Colonic mucosa (tissue), 4 donors: ENCODE results near the gene GPC1. TPM values are rescaled to one million over a fixed set of nuclear protein-coding genes. Genes with fewer than 3 reads are reported as not detected.

Experiments
- DNase-seq: peaks from one replicate; pipeline ENCODE4 v3.0.0-alpha.2; 2020
- H3K27ac ChIP-seq: fragments of 200-600 bp; one replicate; pipeline ENCODE4 v1.8.0; 2021
- H3K27me3 ChIP-seq: fragments of 200-600 bp; one replicate; pipeline ENCODE4 v1.8.0; 2021
- H3K36me3 ChIP-seq: fragments of 200-600 bp; one replicate; pipeline ENCODE4 v1.8.0; 2021
- H3K4me1 ChIP-seq: fragments of 200-600 bp; one replicate; pipeline ENCODE4 v1.8.0; 2021; ENCODE audit warnings: mild to moderate bottlenecking
- H3K4me3 ChIP-seq: fragments of 200-600 bp; one replicate; pipeline ENCODE4 v1.8.0; 2021
- H3K9ac ChIP-seq, 2 donors: one replicate each; pipeline ENCODE4 v1.7.0; 2013; ENCODE audit warnings: control low read depth in 2 of 2, low read depth in 2 of 2, low read length in 2 of 2
- H3K9me3 ChIP-seq: fragments of 200-600 bp; one replicate; pipeline ENCODE4 v1.8.0; 2021
- intact Hi-C: fragments of 100-400 bp; cut with DNase I; formaldehyde crosslinking; loops from one replicate; pipeline ENCODE4 v1.14.1; 2022
- total RNA-seq, 2 donors: library from RNA; stranded (reverse); fragmentation: NEBNext Ultra II Directional in 1 of 2; extraction: Animal tissue kit (Norgen Biotek cat#: 25700) in 1 of 2; gene quantifications; one replicate each; pipeline ENCODE4 v1.2.1, GENCODE V29; 2021
- TF ChIP-seq, protein P1 (sequence below): fragments of 200-600 bp; IDR thresholded peaks from one replicate; pipeline ENCODE4 v1.8.0; 2022; ENCODE audit warnings: antibody characterized with exemption, mild to moderate bottlenecking
- donor health status: healthy.
- donor health status: DM: no; HTN: no; CAD: no.
- donor health status: DM: no; HTN: no; CAD: no.

Gene GPC1
- total RNA-seq, 2 donors from 2014 or later, result 19.0 to 23.1 TPM

DNA sequence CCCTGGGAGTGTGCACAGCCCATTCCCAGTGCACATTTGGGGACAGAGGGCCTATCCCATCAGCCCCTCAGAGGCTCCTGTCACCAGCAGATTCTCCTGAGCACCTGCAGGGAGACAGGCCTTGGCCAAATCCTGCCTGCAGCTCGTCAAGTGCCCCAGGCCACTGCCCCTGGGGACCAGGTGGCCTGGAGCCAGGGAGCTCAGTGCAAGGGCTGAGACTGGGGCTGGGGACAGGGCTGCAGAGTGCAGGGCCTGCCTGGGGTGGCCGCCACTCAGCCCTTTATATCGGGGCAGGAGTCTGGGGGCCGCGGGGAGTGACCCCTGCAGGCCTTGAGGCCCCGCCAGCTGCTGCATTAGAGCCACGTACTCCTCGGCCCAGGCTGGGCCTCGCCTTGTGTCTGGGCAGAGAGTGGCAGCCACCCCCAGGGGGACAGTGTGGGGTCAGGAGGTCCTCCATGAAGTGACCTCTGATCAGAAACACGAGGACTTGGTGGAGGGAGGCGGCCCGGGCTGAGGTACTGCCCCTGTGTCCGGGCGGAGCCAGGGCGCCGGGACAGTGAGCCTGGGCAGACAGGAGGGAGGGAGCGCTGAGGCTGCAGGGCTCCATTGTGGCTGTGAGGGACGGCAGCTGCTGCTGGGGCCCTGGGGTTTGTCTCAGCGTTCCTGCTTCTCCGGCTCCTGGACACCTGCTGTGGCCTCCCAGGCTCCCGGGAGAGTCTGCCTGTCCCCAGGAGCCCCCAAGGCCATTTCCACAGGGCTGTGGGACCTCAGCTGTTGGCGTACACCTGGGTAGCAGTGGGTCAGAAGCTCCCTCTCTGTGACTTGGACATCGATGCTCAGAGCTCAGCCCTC, 24.2 kb downstream of the GPC1 start:
- DNase-seq, result no peak
- peaks cover 20% of the 10 kb centered on the region for H3K27me3 ChIP-seq

DNA sequence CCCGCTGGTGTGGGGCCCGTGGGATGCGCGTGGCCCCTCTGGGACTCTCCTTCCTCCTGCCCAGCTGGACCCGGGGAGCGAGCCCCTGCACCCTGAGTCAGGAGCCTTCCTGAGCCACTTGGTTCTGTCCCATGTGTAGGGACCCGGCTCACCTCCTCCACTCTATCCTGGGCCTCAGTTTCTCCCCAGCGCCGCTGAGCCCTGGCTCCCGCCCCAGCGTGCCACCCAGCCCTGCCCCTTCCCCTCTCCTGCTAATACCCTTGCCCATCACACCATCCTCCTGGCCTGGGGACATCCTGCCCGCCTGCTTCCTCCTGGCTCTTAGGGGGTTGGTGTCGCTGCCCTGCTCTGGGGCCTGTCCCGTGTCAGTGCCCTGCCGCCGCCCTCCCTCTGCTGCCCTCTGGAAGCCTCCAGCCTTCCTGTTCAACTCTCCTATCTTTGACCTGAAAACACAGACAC, 24.8 kb downstream of the GPC1 start:
- Histone ChIP-seq H3K4me1 (peaks cover 4% of the 10 kb centered on the region), H3K9ac (no peak overlapping the region), H3K27me3 (peaks cover 13% of the 10 kb centered on the region), H3K27ac (no peak overlapping the region), H3K4me3 (no peak overlapping the region), H3K36me3 (no peaks in the 10 kb centered on the region), H3K9me3 (no peaks in the 10 kb centered on the region)
- TF ChIP-seq, protein P1, sequence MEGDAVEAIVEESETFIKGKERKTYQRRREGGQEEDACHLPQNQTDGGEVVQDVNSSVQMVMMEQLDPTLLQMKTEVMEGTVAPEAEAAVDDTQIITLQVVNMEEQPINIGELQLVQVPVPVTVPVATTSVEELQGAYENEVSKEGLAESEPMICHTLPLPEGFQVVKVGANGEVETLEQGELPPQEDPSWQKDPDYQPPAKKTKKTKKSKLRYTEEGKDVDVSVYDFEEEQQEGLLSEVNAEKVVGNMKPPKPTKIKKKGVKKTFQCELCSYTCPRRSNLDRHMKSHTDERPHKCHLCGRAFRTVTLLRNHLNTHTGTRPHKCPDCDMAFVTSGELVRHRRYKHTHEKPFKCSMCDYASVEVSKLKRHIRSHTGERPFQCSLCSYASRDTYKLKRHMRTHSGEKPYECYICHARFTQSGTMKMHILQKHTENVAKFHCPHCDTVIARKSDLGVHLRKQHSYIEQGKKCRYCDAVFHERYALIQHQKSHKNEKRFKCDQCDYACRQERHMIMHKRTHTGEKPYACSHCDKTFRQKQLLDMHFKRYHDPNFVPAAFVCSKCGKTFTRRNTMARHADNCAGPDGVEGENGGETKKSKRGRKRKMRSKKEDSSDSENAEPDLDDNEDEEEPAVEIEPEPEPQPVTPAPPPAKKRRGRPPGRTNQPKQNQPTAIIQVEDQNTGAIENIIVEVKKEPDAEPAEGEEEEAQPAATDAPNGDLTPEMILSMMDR, result no peak
- intact Hi-C loops, result no loop called here
- no peak for DNase-seq

More for the DNA sequence above, 24.2 kb downstream of the GPC1 start:
- H3K4me1 ChIP-seq, result peaks cover 4% of the 10 kb centered on the region
- intact Hi-C loops, result no loop called here
- no peak overlapping the region for H3K4me3 ChIP-seq
- TF ChIP-seq, protein P1, result no peak
- no peaks in the 10 kb centered on the region for H3K36me3 ChIP-seq
- no peak overlapping the region for H3K9ac ChIP-seq
- no peak overlapping the region for H3K27ac ChIP-seq
- no peaks in the 10 kb centered on the region for H3K9me3 ChIP-seq

DNA sequence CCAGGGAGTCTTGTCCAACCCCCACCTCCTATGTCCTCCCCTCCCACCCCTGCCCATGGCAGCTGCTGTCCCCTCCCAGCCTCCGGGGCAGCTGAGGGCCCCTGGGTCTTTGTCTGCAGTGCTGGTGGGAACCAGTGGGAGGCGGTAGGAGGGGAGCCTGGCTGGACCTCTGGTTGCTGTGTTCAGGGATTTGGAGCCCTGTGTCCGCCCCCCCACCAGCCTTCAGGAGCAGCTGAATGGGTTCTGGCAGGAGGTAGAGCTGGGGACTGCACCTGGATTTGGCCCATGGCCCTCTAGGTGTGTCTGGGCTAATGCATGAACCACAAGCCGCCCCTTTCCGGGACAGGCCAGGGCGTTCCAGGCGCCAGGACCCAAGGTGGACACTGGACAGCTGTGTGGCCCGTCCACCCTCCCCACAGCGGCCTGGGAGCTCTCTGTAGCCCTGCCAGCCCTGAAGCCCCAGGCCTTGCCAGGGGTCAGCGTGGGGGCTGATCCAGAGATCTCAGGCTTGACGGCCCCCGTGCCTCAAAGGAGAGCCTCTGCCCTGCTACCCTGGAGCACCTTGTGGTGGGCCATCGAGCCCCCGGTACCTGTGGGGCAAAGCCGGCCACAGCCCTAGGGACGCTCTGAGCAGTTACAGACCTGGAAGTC, 25.4 kb downstream of the GPC1 start:
- intact Hi-C loops, result no loop called here
- TF ChIP-seq, protein P1, result no peak
- H3K9me3 ChIP-seq, result no peaks in the 10 kb centered on the region
- no peaks in the 10 kb centered on the region for H3K36me3 ChIP-seq
- H3K4me1 ChIP-seq, result peaks cover under 1% of the 10 kb centered on the region
- H3K9ac ChIP-seq, result no peak overlapping the region
- peaks cover 8% of the 10 kb centered on the region for H3K27me3 ChIP-seq
- DNase-seq, result no peak
- H3K27ac ChIP-seq, result no peak overlapping the region
- H3K4me3 ChIP-seq, result no peak overlapping the region

DNA sequence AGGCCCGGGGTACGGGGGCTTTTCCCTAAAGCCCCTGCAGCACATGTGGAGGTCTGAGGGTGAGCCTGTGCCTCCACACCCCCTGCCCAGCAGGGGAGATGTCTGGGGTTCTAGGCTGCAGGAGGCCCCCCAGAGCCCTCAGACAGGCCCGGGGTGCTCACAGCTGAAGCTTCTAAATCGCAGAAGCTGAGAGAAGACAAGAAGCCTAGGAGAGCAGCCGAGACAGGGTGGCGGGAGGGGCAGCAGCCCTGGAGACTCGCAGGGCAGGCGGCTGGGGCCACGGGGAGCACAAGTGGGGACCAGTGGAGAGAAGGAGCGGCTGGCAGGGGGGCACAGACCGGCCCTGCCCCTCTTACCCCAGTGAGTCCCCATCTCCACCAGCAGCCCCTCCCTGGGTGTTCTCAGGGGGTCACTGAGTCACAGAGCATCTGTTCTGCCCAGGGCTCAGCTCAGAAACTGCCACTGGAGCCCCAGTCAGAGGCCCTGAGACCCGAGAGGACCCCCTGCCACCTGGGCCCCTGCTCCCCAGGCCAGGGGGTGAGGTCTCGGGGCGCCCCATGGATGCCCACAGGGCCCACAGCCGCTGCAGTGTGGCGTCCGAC, 26.1 kb downstream of the GPC1 start:
- no peaks in the 10 kb centered on the region for H3K36me3 ChIP-seq
- H3K9ac ChIP-seq, result no peak overlapping the region
- no peak overlapping the region for H3K4me3 ChIP-seq
- H3K27ac ChIP-seq, result no peak overlapping the region
- peaks cover 2% of the 10 kb centered on the region for H3K27me3 ChIP-seq
- TF ChIP-seq, protein P1, result no peak
- intact Hi-C loops, result no loop called here
- no peaks in the 10 kb centered on the region for H3K4me1 ChIP-seq
- H3K9me3 ChIP-seq, result no peaks in the 10 kb centered on the region
- DNase-seq, result no peak

DNA sequence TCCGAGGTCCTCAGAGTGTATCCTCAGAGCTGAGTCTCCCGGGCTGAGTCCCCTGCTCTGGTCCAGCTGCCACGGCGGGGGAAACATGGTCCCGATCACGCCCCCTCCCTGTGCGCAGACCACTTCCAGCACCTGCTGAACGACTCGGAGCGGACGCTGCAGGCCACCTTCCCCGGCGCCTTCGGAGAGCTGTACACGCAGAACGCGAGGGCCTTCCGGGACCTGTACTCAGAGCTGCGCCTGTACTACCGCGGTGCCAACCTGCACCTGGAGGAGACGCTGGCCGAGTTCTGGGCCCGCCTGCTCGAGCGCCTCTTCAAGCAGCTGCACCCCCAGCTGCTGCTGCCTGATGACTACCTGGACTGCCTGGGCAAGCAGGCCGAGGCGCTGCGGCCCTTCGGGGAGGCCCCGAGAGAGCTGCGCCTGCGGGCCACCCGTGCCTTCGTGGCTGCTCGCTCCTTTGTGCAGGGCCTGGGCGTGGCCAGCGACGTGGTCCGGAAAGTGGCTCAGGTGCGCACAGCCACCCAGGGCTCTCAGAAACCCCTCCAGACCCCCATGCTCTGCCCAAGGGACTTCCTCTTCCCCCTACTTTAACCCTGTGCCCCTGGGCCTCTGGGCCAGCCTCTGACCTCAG, 26.7 kb downstream of the GPC1 start:
- Histone ChIP-seq H3K27ac (no peak overlapping the region), H3K4me1 (no peaks in the 10 kb centered on the region), H3K9me3 (no peaks in the 10 kb centered on the region), H3K4me3 (no peak overlapping the region), H3K36me3 (no peaks in the 10 kb centered on the region), H3K9ac (no peak overlapping the region), H3K27me3 (no peaks in the 10 kb centered on the region)
- DNase-seq, result no peak
- TF ChIP-seq, protein P1, result no peak
- intact Hi-C loops, result no loop called here
